IMR-90 (cell line): ENCODE measurements around the gene REPIN1. TPM values are rescaled to one million over a fixed set of nuclear protein-coding genes. Genes with fewer than 3 reads are reported as not detected.
A peak's percentile ranks its signal among the peaks of the same experiment; 100 is the strongest.

Experiments
- ATAC-seq: fragments of 200-7000 bp; cut with Tn5 transposase; 2 replicates; pipeline ENCODE4 v1.9.1; 2020; ENCODE audit warnings: low read depth, mild to moderate bottlenecking, moderate library complexity
- BruUV-seq: library from RNA; stranded (reverse); fragments of 400-500 nt; replicated peaks from 2 replicates; lab custom pipeline; 2021; lab: Mats Ljungman, UMichigan
- CTCF ChIA-PET: fragments of 300-600 bp; formaldehyde crosslinking; extraction: SDS; loops from one replicate; lab custom pipeline; 2021; ENCODE audit warnings: antibody characterized with exemption; lab: Yijun Ruan, JAX
- POLR2A ChIA-PET: fragments of 300-600 bp; sonication (Branson Sonifier 250); formaldehyde crosslinking; loops from one replicate; lab custom pipeline; 2022; ENCODE audit warnings: antibody characterized with exemption; ENCODE audit not compliant: unreplicated experiment; lab: Charles Lee
- DNase-seq: peaks from one replicate; pipeline ENCODE4 v3.0.0; 2013
- H2AFZ ChIP-seq: replicated peaks from 2 replicates; pipeline ENCODE3; 2013; ENCODE audit warnings: low read length, mild to moderate bottlenecking; ENCODE audit not compliant: poor library complexity
- H2AK5ac ChIP-seq: 2 replicates; pipeline ENCODE4 v1.6.1; 2013; ENCODE audit warnings: low read depth, low read length, inconsistent platforms
- H2AK9ac ChIP-seq: replicated peaks from 2 replicates; pipeline ENCODE3; 2013; ENCODE audit warnings: mild to moderate bottlenecking, low read depth, low read length, moderate library complexity; ENCODE audit not compliant: poor library complexity
- H2BK120ac ChIP-seq: 2 replicates; pipeline ENCODE4 v1.6.1; 2013; ENCODE audit warnings: low read depth, low read length, inconsistent platforms
- H2BK15ac ChIP-seq: 3 replicates; pipeline ENCODE4 v1.6.1; 2013; ENCODE audit warnings: low read depth, low read length, inconsistent platforms
- H2BK20ac ChIP-seq: 2 replicates; pipeline ENCODE4 v1.6.1; 2013; ENCODE audit warnings: low read depth, mild to moderate bottlenecking, inconsistent platforms, low read length, moderate library complexity
- H2BK5ac ChIP-seq: 2 replicates; pipeline ENCODE4 v1.6.1; 2013; ENCODE audit warnings: mild to moderate bottlenecking, low read depth, low read length, inconsistent platforms; ENCODE audit not compliant: poor library complexity, severe bottlenecking
- H3K14ac ChIP-seq: replicated peaks from 2 replicates; pipeline ENCODE4 v1.6.1; 2013; ENCODE audit warnings: low read depth, low read length, inconsistent platforms
- H3K18ac ChIP-seq: 2 replicates; pipeline ENCODE4 v1.6.1; 2013; ENCODE audit warnings: low read depth, low read length, control low read depth
- H3K23ac ChIP-seq: 2 replicates; pipeline ENCODE4 v1.6.1; 2013; ENCODE audit warnings: low read depth, low read length, inconsistent platforms
- H3K27ac ChIP-seq: 2 replicates; pipeline ENCODE4 v1.5.1; 2013; ENCODE audit warnings: mild to moderate bottlenecking, control low read depth, low read length; ENCODE audit not compliant: insufficient read depth
- H3K27me3 ChIP-seq: 2 replicates; pipeline ENCODE4 v1.6.1; 2013; ENCODE audit warnings: low read length; ENCODE audit not compliant: control insufficient read depth, insufficient read depth
- H3K36me3 ChIP-seq: 2 replicates; pipeline ENCODE4 v1.6.1; 2013; ENCODE audit warnings: low read length, mixed read lengths; ENCODE audit not compliant: control insufficient read depth, insufficient read depth
- H3K4ac ChIP-seq: 2 replicates; pipeline ENCODE4 v1.6.1; 2013; ENCODE audit warnings: low read depth, low read length, inconsistent platforms
- H3K4me1 ChIP-seq: 2 replicates; pipeline ENCODE4 v1.6.1; 2013; ENCODE audit warnings: low read length, mixed read lengths; ENCODE audit not compliant: control insufficient read depth, insufficient read depth
- H3K4me2 ChIP-seq: 2 replicates; pipeline ENCODE4 v1.6.1; 2013; ENCODE audit warnings: low read depth, mild to moderate bottlenecking, control low read depth, low read length, moderate library complexity
- H3K4me3 ChIP-seq: 2 replicates; pipeline ENCODE4 v1.5.1; 2013; ENCODE audit warnings: low read depth, mild to moderate bottlenecking, control low read depth, low read length, moderate library complexity; ENCODE audit not compliant: insufficient read depth
- H3K56ac ChIP-seq: 2 replicates; pipeline ENCODE4 v1.6.1; 2013; ENCODE audit warnings: low read length, inconsistent platforms; ENCODE audit not compliant: insufficient read depth; ENCODE audit errors: extremely low read depth
- H3K79me1 ChIP-seq, 2 experiments: 2 replicates each; pipeline ENCODE4 v1.6.1; 2013; ENCODE audit warnings: low read length in 2 of 2, inconsistent platforms in 1 of 2, low read depth in 1 of 2
- H3K9ac ChIP-seq: 2 replicates; pipeline ENCODE4 v1.6.1; 2013; ENCODE audit warnings: low read depth, low read length, control low read depth
- H3K9me1 ChIP-seq: 2 replicates; pipeline ENCODE4 v1.6.1; 2013; ENCODE audit warnings: low read length, inconsistent platforms; ENCODE audit not compliant: insufficient read depth
- H3K9me3 ChIP-seq: 2 replicates; pipeline ENCODE4 v1.6.1; 2013; ENCODE audit warnings: low read length; ENCODE audit not compliant: control insufficient read depth, insufficient read depth
- H4K20me1 ChIP-seq: 2 replicates; pipeline ENCODE4 v1.6.1; 2013; ENCODE audit warnings: low read length, inconsistent platforms; ENCODE audit not compliant: insufficient read depth
- H4K5ac ChIP-seq: 2 replicates; pipeline ENCODE4 v1.6.1; 2013; ENCODE audit warnings: mild to moderate bottlenecking, low read depth, low read length, control low read depth
- H4K8ac ChIP-seq, 2 experiments: 2 replicates each; pipeline ENCODE4 v1.6.1; 2013; ENCODE audit warnings: low read depth in 2 of 2, low read length in 2 of 2, control low read depth in 1 of 2, inconsistent platforms in 1 of 2
- H4K91ac ChIP-seq: 2 replicates; pipeline ENCODE4 v1.6.1; 2013; ENCODE audit warnings: low read depth, low read length, inconsistent platforms; ENCODE audit not compliant: insufficient read depth
- BHLHE40 ChIP-seq: fragments of 150-350 bp; IDR thresholded peaks from 2 replicates; pipeline ENCODE4 v1.6.1; 2016; ENCODE audit warnings: mild to moderate bottlenecking, low read depth, low read length
- CEBPB ChIP-seq: IDR thresholded peaks from 2 replicates; pipeline ENCODE4 v1.6.1; 2012; ENCODE audit warnings: low read depth, low read length, improper control_type of control experiment
- CHD1 ChIP-seq: IDR thresholded peaks from 2 replicates; pipeline ENCODE4 v1.6.1; 2012; ENCODE audit warnings: low read depth, low read length, improper control_type of control experiment
- FOS ChIP-seq: fragments of 150-350 bp; IDR thresholded peaks from 2 replicates; pipeline ENCODE4 v1.6.1; 2016; ENCODE audit warnings: low read depth, low read length
- MAZ ChIP-seq: IDR thresholded peaks from 2 replicates; pipeline ENCODE4 v1.6.1; 2012; ENCODE audit warnings: low read depth, mild to moderate bottlenecking, low read length, improper control_type of control experiment, moderate library complexity, borderline replicate concordance
- MXI1 ChIP-seq: IDR thresholded peaks from 2 replicates; pipeline ENCODE4 v1.6.1; 2012; ENCODE audit warnings: low read depth, mild to moderate bottlenecking, low read length, moderate library complexity, borderline replicate concordance
- NFE2L2 ChIP-seq: fragments of 150-350 bp; IDR thresholded peaks from 2 replicates; pipeline ENCODE4 v1.6.1; 2016; ENCODE audit warnings: low read depth, mild to moderate bottlenecking, low read length
- RAD21 ChIP-seq: IDR thresholded peaks from 2 replicates; pipeline ENCODE4 v1.6.1; 2012; ENCODE audit warnings: low read length, improper control_type of control experiment
- RCOR1 ChIP-seq: IDR thresholded peaks from 2 replicates; pipeline ENCODE4 v1.6.1; 2012; ENCODE audit warnings: mild to moderate bottlenecking, low read length, improper control_type of control experiment; ENCODE audit not compliant: insufficient replicate concordance
- RFX5 ChIP-seq: IDR thresholded peaks from 2 replicates; pipeline ENCODE4 v1.8.0; 2012; ENCODE audit warnings: low read depth, mild to moderate bottlenecking, low read length, moderate library complexity
- SMC3 ChIP-seq: fragments of 150-350 bp; IDR thresholded peaks from 2 replicates; pipeline ENCODE4 v1.6.1; 2016; ENCODE audit warnings: low read depth, mild to moderate bottlenecking, antibody characterized with exemption, low read length, moderate library complexity
- WGBS, 2 experiments: methylation state at CpG; one replicate each; pipeline versions ENCODE4 v1.1.5 to v1.1.7; 2013; ENCODE audit warnings: missing lambda C conversion rate in 2 of 2; ENCODE audit not compliant: insufficient read length in 1 of 2; ENCODE audit errors: extremely low coverage in 2 of 2; 5-methylcytosine and 5-hydroxymethylcytosine counted together
- dilution Hi-C: fragments of 300-500 bp; cut with HindIII; formaldehyde crosslinking; loops from one replicate; pipeline ENCODE4 v1.14.3; 2018; ENCODE audit warnings: low sequenced_read_pairs; ENCODE audit not compliant: unreplicated experiment
- in situ Hi-C: fragments of 300-500 bp; cut with MboI; formaldehyde crosslinking; loops from 3 replicates; pipeline ENCODE4 v1.14.3; 2019; ENCODE audit warnings: low sequenced_read_pairs, inconsistent platforms, mixed read lengths
- intact Hi-C: fragments of 100-400 bp; cut with micrococcal nuclease; formaldehyde crosslinking; loops from 2 replicates; pipeline ENCODE4 v1.10.0; 2022
- polyA plus RNA-seq, 3 experiments: library from polyadenylated mRNA; depleted of rRNA; stranded (reverse); fragments of >200 nt; gene quantifications; 2 replicates each; pipeline ENCODE4 v1.2.3, GENCODE V29; 2012; ENCODE audit warnings: low replicate concordance in 1 of 3
- total RNA-seq: library from RNA; depleted of rRNA; stranded (reverse); fragments of >200 nt; gene quantifications from 2 replicates; pipeline ENCODE4 v1.2.3, GENCODE V29; 2012
- TF ChIP-seq, protein P1 (sequence below): fragments of 150-350 bp; IDR thresholded peaks from 2 replicates; pipeline ENCODE4 v1.6.1; 2016; ENCODE audit warnings: low read depth, mild to moderate bottlenecking, low read length, moderate library complexity, borderline replicate concordance
- TF ChIP-seq, protein P2 (sequence below): conservative IDR thresholded peaks from 2 replicates; pipeline ENCODE4 v1.5.1; 2012; ENCODE audit warnings: mild to moderate bottlenecking, low read depth, low read length, improper control_type of control experiment

The REPIN1 gene
- total and polyA plus RNA-seq, 2 of the 4 experiments (the other 2 are of a cell fraction) = 19.4 to 50.6 TPM

DNA sequence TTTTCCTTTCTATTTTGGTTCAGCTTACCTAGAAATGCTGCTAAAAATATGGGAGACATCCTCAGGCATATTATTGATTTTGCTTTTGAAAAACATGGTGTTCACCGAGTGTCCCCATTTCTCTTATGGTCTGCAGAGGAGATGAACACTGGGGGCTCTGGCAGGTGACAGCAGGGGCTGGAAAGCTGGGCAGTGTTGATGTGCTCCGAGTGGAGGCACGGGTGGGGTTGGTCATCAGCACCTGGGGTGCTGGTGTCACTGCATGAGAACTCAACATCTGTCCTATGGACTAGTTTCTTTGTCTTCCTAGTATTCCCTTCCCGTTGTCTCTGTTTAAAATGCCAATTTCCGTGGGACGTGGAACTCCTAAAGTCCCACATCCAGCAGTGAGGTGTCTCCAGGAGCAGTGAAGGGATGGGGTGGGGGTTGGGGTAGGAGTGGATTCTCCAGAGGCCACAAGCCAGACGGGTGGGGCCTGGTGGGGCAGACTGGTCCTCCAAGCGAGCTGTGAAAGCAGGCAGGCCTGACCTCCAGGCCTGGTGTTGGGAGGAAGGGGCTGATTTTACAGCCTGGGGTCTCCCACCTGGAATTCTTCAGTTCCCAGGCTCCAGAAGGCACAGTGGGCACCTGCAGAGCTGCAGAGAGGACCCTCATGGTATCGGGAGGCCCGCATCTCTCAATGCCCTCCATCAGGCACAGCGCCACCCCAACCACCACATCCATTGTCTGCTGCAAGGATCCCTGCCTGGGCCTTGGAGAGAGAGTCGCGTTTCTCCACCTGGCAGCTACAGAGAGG is 35.0 kb downstream of the REPIN1 start:
- H3K79me1 ChIP-seq = peaks cover 0 to 31% of the 10 kb centered on the region in 2 experiments; a peak in 3 of 4 replicates
- peaks cover 25% of the 10 kb centered on the region for H3K4me1 ChIP-seq
- H4K20me1 ChIP-seq = no peaks in the 10 kb centered on the region
- H3K27me3 ChIP-seq = no peaks in the 10 kb centered on the region
- H2BK20ac ChIP-seq = no peak overlapping the region
- no peak overlapping the region for H3K14ac ChIP-seq
- H3K9ac ChIP-seq = no peak overlapping the region
- H3K9me1 ChIP-seq = peaks cover 20% of the 10 kb centered on the region
- H2AK9ac ChIP-seq = peak overlapping the region; percentile 33
- no peak overlapping the region for H4K5ac ChIP-seq
- no peak overlapping the region for H2AFZ ChIP-seq
- no peak overlapping the region for H3K4me2 ChIP-seq
- no peak overlapping the region for H3K18ac ChIP-seq
- H3K9me3 ChIP-seq = no peaks in the 10 kb centered on the region
- ChIA-PET POLR2A (no interaction called here), CTCF (interaction anchor here (0.5 to 1.4 kb wide), 3 partner anchors 26 to 649 kb away, joined by 3 read pairs; no protein-coding TSS in a partner anchor)
- 100% methylated on average over 1 of the region's 13 CpGs; no CpG with 5 or more reads in 1 of the 2 experiments for WGBS, 2 experiments
- TF ChIP-seq RAD21 = no peak
- TF ChIP-seq FOS = no peak
- no peak for TF ChIP-seq MAZ
- TF ChIP-seq, protein P1, sequence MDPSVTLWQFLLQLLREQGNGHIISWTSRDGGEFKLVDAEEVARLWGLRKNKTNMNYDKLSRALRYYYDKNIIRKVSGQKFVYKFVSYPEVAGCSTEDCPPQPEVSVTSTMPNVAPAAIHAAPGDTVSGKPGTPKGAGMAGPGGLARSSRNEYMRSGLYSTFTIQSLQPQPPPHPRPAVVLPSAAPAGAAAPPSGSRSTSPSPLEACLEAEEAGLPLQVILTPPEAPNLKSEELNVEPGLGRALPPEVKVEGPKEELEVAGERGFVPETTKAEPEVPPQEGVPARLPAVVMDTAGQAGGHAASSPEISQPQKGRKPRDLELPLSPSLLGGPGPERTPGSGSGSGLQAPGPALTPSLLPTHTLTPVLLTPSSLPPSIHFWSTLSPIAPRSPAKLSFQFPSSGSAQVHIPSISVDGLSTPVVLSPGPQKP = no peak
- TF ChIP-seq MXI1 = no peak
- TF ChIP-seq RFX5 = no peak
- no peak for TF ChIP-seq CEBPB
- TF ChIP-seq CHD1 = no peak
- no peak for TF ChIP-seq NFE2L2
- TF ChIP-seq, protein P2, sequence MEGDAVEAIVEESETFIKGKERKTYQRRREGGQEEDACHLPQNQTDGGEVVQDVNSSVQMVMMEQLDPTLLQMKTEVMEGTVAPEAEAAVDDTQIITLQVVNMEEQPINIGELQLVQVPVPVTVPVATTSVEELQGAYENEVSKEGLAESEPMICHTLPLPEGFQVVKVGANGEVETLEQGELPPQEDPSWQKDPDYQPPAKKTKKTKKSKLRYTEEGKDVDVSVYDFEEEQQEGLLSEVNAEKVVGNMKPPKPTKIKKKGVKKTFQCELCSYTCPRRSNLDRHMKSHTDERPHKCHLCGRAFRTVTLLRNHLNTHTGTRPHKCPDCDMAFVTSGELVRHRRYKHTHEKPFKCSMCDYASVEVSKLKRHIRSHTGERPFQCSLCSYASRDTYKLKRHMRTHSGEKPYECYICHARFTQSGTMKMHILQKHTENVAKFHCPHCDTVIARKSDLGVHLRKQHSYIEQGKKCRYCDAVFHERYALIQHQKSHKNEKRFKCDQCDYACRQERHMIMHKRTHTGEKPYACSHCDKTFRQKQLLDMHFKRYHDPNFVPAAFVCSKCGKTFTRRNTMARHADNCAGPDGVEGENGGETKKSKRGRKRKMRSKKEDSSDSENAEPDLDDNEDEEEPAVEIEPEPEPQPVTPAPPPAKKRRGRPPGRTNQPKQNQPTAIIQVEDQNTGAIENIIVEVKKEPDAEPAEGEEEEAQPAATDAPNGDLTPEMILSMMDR = no peak
- TF ChIP-seq BHLHE40 = no peak
- no peak for TF ChIP-seq SMC3
- TF ChIP-seq RCOR1 = no peak
- no peak overlapping the region for H3K27ac ChIP-seq
- no peak overlapping the region for H2BK15ac ChIP-seq
- dilution Hi-C loops = no loop called here
- intact Hi-C loops = no loop called here
- no peak overlapping the region; the same call in 1 of the 2 replicates for H2AK5ac ChIP-seq
- in situ Hi-C loops = loop anchor here (25.0 kb wide), 2 partner anchors 541 to 584 kb away; partner anchors contain the start of genes ATP6V0E2, KCNH2 and NOS3
- H3K4me3 ChIP-seq = no peak overlapping the region
- no peak for ATAC-seq
- BruUV-seq = no TSS peak
- no peak for DNase-seq
- no peak overlapping the region; a peak in 2 of 4 replicates for H4K8ac ChIP-seq
- H3K4ac ChIP-seq = peak overlapping the region; percentile 87; the same call in 1 of the 2 replicates
- H2BK120ac ChIP-seq = no peak overlapping the region
- H3K56ac ChIP-seq = no peak overlapping the region
- H2BK5ac ChIP-seq = no peak overlapping the region
- H3K23ac ChIP-seq = peak overlapping the region; percentile 21; the same call in 1 of the 2 replicates
- H4K91ac ChIP-seq = peak overlapping the region; percentile 62
- H3K36me3 ChIP-seq = peaks cover 3% of the 10 kb centered on the region; the same call in 1 of the 2 replicates
